Esophagus squamous epithelium (tissue), 5 donors: ENCODE measurements around the gene RNF113B. TPM values are rescaled to one million over a fixed set of nuclear protein-coding genes. Genes with fewer than 3 reads are reported as not detected.

Experiments
- DNase-seq: peaks from one replicate; lab custom pipeline; 2025; lab: John Stamatoyannopoulos, UW
- H3K27ac ChIP-seq, 4 donors: fragments of 200-600 bp; sonication (generic); one replicate each; pipeline ENCODE4 v1.5.1; 2016 to 2019; ENCODE audit warnings: mild to moderate bottlenecking in 1 of 4
- H3K27me3 ChIP-seq, 4 donors: fragments of 200-600 bp; sonication (generic); 1 replicate in 3 of 4; 2 replicates in 1 of 4; pipeline versions ENCODE4 v1.5.1 to v1.6.0; 2017 to 2021; ENCODE audit warnings: antibody characterized with exemption in 1 of 4
- H3K36me3 ChIP-seq, 3 donors: fragments of 200-600 bp; sonication (generic); one replicate each; pipeline ENCODE4 v1.5.1; 2016 to 2019
- H3K4me1 ChIP-seq, 3 donors: fragments of 200-600 bp; sonication (generic); one replicate each; pipeline ENCODE4 v1.5.1; 2017 to 2019
- H3K4me3 ChIP-seq, 4 donors: fragments of 200-600 bp; sonication (generic); 1 replicate in 3 of 4; 2 replicates in 1 of 4; pipeline ENCODE4 v1.5.1; 2016 to 2019; ENCODE audit warnings: mild to moderate bottlenecking in 2 of 4, moderate library complexity in 1 of 4
- H3K9me3 ChIP-seq, 3 donors: fragments of 200-600 bp; sonication (generic); one replicate each; pipeline ENCODE4 v1.5.1; 2016 to 2019
- POLR2A ChIP-seq, 4 donors: fragments of 450-650 bp; IDR thresholded peaks; one replicate each; pipeline ENCODE4 v1.6.1; 2017; ENCODE audit warnings: antibody characterized with exemption in 4 of 4, mild to moderate bottlenecking in 4 of 4, moderate library complexity in 3 of 4
- WGBS, 2 donors: methylation state at CpG; one replicate each; pipeline ENCODE4 v1.1.5; 2018; 5-methylcytosine and 5-hydroxymethylcytosine counted together
- intact Hi-C: fragments of 100-400 bp; cut with DNase I; formaldehyde crosslinking; loops from one replicate; pipeline ENCODE4 v1.15.0; 2022
- total RNA-seq, 4 donors: library from RNA; depleted of rRNA; stranded (reverse); fragments of >200 nt; gene quantifications; one replicate each; pipeline ENCODE4 v1.1.0, GENCODE V29; 2016
- TF ChIP-seq, protein P1 (sequence below), 6 experiments: fragments of 450-650 bp in 4 of 6; fragments of 200-600 bp in 2 of 6; sonication (generic) in 2 of 6; IDR thresholded peaks; one replicate each; pipeline ENCODE4 v1.5.1; 2016 to 2019; ENCODE audit warnings: antibody characterized with exemption in 6 of 6, mild to moderate bottlenecking in 4 of 6, moderate library complexity in 4 of 6
- donor health status: DM: yes; HTN: yes; CAD: no.

RNF113B gene
- total RNA-seq, 4 donors from 2014 or later = not detected

DNA sequence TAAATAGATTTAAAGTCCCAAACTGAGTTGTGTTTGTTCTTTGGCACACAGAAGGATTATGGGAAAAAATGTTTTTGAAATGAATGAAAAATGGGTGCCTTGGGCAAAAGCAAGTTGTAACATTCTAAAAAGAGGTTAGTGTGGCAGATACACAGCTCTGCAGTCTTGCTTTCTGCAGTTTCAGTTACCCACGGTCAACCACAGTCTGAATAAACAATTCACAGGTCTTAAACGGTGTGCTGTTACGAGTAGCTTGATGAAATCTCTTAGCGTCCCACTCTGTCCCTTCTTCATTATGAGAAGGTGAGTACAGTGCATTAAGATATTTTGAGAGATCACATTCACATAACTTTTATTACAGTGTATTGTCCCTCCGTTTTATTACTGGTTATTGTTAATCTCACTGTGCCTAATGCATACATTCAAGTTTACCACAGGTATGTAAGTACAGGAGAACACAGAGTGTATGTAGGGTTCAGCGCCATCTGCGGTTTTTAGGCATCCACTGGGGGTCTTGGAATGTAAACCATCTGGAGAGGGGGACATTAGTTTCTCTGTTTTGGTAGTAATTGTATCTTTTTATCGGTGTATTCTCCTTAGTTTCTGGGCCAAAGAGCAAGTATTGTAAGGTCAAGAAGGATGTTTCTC is 26.1 kb downstream of the RNF113B start:
- TF ChIP-seq POLR2A (IDR thresholded peaks at IDR 0.05) = no peak
- TF ChIP-seq, protein P1, sequence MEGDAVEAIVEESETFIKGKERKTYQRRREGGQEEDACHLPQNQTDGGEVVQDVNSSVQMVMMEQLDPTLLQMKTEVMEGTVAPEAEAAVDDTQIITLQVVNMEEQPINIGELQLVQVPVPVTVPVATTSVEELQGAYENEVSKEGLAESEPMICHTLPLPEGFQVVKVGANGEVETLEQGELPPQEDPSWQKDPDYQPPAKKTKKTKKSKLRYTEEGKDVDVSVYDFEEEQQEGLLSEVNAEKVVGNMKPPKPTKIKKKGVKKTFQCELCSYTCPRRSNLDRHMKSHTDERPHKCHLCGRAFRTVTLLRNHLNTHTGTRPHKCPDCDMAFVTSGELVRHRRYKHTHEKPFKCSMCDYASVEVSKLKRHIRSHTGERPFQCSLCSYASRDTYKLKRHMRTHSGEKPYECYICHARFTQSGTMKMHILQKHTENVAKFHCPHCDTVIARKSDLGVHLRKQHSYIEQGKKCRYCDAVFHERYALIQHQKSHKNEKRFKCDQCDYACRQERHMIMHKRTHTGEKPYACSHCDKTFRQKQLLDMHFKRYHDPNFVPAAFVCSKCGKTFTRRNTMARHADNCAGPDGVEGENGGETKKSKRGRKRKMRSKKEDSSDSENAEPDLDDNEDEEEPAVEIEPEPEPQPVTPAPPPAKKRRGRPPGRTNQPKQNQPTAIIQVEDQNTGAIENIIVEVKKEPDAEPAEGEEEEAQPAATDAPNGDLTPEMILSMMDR (IDR thresholded peaks at IDR 0.05) = no peak
- H3K4me3 ChIP-seq = no peak overlapping the region
- no peaks in the 10 kb centered on the region for H3K9me3 ChIP-seq
- H3K36me3 ChIP-seq = no peaks in the 10 kb centered on the region
- H3K27me3 ChIP-seq = peaks cover 0 to 8% (median 0%) of the 10 kb centered on the region in 4 donors
- no peaks in the 10 kb centered on the region for H3K4me1 ChIP-seq
- no peak for DNase-seq
- no peak overlapping the region for H3K27ac ChIP-seq
- 57 to 68% methylated on average over 8 of the region's 8 CpGs for WGBS, 2 donors
- intact Hi-C loops = no loop called here

DNA sequence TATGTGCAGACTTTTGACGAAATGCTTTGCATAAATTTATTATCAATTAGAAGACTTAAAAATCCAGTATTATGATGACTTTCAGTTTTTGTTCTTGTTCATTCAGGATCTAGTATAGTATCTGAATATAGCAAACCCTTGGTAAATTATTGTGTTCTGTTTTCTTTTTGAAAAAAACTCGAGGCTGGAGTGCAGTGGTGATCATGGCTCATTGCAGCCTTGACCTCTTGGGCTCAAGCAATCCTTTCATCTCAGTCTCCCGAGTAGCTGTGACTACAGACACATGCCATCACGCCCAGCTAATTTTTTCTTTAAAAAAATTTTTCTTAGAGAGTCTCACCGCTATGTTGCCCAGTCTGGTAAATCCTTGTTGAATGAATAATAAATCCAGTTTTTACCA is 29.5 kb downstream of the RNF113B start:
- H3K9me3 ChIP-seq = no peaks in the 10 kb centered on the region
- H3K36me3 ChIP-seq = no peaks in the 10 kb centered on the region
- H3K27me3 ChIP-seq = peaks cover 0 to 38% (median 0%) of the 10 kb centered on the region in 4 donors
- no peak overlapping the region for H3K4me3 ChIP-seq
- H3K27ac ChIP-seq = no peak overlapping the region
- no peak for DNase-seq
- H3K4me1 ChIP-seq = peaks cover 8 to 25% (median 13%) of the 10 kb centered on the region in 3 donors
- 65 to 71% methylated on average over 5 of the region's 5 CpGs for WGBS, 2 donors
- intact Hi-C loops = no loop called here
- no peak for TF ChIP-seq POLR2A (IDR thresholded peaks at IDR 0.05)
- TF ChIP-seq, protein P1 (IDR thresholded peaks at IDR 0.05) = no peak

DNA sequence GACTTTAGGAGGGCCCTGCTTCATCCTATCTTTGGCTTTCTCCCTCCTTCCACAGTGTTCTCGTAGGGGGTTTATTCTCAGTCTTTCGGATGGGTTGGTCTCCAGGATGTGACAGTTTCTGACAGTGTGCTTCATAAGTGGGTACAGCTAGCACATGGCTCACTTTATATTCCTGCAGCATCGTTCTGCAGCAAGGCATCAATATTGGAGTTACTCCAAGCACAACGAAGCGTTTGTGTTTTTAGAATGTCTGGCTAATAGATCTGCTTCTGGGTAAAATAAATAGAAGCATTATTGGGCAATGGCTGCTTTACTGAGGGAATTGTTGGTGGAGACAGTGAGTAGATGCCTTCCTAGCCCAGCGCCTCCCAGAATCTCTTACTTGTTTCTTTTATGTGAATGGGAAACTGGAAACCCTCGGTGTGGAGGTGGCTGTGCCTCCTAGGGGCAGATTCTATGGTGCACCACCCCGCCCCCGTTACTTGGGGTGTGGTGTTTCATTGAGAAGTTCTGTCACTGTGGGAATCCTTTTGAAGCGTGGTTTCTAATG is 32.2 kb downstream of the RNF113B start:
- Histone ChIP-seq H3K27me3 (peaks cover 0 to 64% (median 3%) of the 10 kb centered on the region in 4 donors), H3K27ac (peak overlapping the region in 2 of 4 donors; percentile 12 to 16), H3K9me3 (no peaks in the 10 kb centered on the region), H3K4me1 (peaks cover 12 to 33% (median 18%) of the 10 kb centered on the region in 3 donors), H3K4me3 (peak overlapping the region in 2 of 4 donors; percentile 80 to 81), H3K36me3 (no peaks in the 10 kb centered on the region)
- DNase-seq = no peak
- intact Hi-C loops = no loop called here
- WGBS, 2 donors = 37 to 40% methylated on average over 9 to 10 of the region's 10 CpGs
- TF ChIP-seq, protein P1 (IDR thresholded peaks at IDR 0.05) = no peak
- TF ChIP-seq POLR2A (IDR thresholded peaks at IDR 0.05) = no peak

DNA sequence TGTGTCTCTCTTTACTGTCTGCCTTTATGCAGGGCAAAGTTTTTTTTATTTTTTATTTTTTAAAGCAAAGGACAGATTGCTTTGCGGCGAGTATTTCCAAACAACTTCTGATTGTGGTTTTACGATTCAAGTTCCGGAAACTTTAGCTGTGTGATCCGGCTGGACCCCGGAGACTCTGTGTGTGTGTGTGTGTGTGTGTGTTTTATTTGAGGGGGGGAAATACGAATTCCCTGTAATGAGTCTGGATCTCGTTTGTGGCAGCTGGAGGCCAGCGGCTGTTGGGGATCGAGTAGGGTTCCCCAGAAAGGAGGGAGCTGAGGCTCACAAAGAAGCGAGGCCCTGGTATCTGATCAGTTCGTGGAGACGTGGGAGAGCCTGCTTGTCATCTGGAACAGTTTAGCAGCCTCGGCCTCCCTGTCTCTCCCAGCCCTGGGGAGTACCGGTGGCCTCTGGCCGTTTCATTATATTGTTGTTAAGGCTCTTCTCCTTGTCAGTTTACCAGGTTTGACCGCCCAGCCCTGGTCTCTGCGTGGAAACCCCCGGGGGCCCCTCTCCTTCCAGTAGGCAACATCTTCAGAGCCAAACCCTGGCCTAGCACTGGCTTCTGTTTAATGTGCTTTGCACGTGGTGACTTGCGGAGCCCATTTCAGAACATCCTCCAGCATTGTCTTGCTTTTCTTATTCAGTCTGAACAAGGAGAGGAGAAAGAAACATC is 32.9 kb downstream of the RNF113B start:
- H3K9me3 ChIP-seq = no peaks in the 10 kb centered on the region
- H3K36me3 ChIP-seq = no peaks in the 10 kb centered on the region
- 18 to 29% methylated on average over 9 to 14 of the region's 21 CpGs for WGBS, 2 donors
- intact Hi-C loops = no loop called here
- no peak for TF ChIP-seq POLR2A (IDR thresholded peaks at IDR 0.05)
- no peak for DNase-seq
- peak overlapping the region; percentile 12 to 80 (median 36) for H3K27ac ChIP-seq
- peaks cover 12 to 33% (median 18%) of the 10 kb centered on the region in 3 donors for H3K4me1 ChIP-seq
- H3K27me3 ChIP-seq = peaks cover 0 to 66% (median 3%) of the 10 kb centered on the region in 4 donors
- peak overlapping the region; percentile 45 to 81 (median 68) for H3K4me3 ChIP-seq

DNA sequence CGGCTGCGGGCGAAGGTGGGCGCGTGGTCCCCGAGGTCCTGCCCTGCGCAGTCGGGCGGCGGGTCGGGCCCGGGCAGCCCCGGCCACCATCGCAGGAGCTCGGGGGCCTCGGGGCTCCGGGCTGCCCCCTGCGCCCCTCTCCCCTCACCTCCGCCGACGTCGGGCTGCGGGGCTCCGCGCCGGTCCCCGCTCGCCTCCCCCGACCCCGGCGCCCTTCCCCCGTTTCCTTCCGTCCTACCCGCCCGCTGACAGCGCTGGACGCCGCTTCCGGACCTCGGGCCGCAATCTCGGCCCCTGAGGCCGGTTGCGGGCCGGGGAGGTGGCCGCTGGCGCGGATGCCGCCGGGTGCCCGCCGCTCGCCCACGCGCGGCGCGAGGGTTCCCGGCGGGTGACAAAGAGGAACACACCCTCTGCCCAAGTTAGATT is 33.5 kb downstream of the RNF113B start:
- no peaks in the 10 kb centered on the region for H3K9me3 ChIP-seq
- H3K36me3 ChIP-seq = no peaks in the 10 kb centered on the region
- peak overlapping the region; percentile 45 to 81 (median 68) for H3K4me3 ChIP-seq
- DNase-seq = no peak
- no CpG with 5 or more reads among the region's 60 CpGs for whole genome bisulfite sequencing, 2 donors
- H3K4me1 ChIP-seq = peaks cover 12 to 33% (median 18%) of the 10 kb centered on the region in 3 donors
- intact Hi-C loops = no loop called here
- TF ChIP-seq, protein P1 (IDR thresholded peaks at IDR 0.05) = no peak
- TF ChIP-seq POLR2A (IDR thresholded peaks at IDR 0.05) = no peak
- peaks cover 0 to 66% (median 3%) of the 10 kb centered on the region in 4 donors for H3K27me3 ChIP-seq
- peak overlapping the region; percentile 16 to 83 (median 68) for H3K27ac ChIP-seq
